ENCODE data around the gene KRTAP5-5.

KRTAP5-5 gene

DNA sequence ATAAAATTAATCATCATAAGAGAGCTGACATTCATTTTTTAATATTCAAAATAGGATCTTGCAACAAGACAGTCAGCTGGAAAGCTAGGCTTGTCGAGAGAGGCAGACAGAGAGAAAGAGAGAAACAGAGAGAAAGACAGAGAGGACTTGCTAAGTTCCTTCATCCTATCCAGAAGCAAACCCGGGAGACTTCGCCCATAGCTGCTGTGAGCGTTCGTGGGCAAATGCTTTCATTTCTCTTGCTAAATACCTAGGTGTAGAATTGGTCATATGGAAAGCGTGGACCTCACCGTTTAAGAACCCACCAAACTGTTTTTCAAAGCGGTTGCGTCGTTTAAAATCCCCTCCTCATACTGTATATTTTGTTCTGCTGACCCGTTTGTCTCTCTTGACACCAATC lies 42.1 kb downstream of the KRTAP5-5 start:
- H3K27ac ChIP-seq: no peak overlapping the region

DNA sequence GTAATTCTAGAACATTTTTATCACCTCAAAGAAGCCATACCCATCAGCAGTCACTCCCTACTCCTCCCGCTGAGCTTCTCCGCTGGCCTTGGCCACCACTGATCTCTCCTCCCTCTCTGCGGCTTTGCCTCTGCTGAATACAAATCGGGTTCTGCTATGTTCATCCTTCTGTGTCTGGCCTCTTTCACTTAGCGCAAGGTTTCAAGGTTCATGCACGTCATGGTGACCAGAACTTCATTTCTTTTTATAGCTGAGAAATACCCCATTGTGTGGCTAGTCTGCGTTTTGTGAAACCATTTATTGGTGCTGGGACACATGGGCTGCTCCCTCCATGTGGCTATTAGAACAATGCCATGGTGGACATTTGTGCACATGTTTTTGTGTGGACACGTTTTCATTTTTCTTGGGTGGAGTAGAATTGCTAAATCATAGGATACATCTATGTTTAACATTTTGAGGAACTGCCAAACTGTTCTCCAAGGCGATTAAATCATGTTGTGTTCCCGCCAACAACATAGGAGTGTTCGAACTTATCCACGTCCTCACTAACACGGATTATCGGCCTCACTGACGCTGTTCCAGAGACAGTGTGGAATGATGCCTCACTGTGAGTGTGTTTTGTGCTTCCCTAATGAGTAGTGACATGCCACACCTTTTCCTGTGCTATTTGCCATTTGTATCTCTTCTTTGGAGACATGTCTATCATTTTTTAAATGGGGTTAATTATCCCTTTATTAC lies 43.2 kb downstream of the KRTAP5-5 start:
- H3K4me3 ChIP-seq: no peak overlapping the region
- H3K27ac ChIP-seq: no peak overlapping the region

More for the DNA sequence above, 42.1 kb downstream of the KRTAP5-5 start:
- no peak overlapping the region for H3K4me3 ChIP-seq

DNA sequence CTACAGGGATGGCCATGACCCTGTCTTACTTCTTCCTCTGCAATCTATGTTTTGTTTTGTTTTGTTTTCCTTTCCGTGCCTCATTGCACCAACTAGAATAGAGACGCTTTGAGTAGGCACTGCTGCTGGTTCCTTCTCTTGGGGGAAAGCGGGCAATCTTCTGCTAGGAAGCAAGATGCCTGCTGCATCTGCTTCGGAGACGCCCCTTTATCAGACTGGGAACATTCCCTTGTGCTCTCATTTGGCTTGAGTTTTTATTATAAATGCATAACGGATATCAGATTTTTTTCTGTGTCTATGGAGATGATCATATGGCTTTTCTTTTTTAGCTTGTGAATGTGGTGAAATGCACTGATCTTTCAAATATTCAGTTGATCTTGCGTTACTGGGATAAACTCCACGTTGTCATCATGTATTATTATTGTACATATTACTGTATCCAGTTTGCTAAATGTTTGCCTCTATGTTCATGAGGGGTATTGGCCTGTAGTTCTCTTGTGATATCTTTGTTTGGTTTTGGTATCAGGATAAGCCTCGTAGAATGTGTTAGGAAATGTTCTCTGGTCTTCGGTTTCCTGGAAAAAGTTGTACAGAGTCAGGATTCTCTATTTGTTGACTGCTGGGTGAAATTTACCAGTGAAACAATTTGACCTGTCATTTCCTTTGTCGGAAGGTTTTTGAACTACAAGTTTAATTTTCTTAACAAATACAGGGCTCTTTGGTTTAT lies 44.0 kb downstream of the KRTAP5-5 start:
- no peak overlapping the region for H3K4me3 ChIP-seq

DNA sequence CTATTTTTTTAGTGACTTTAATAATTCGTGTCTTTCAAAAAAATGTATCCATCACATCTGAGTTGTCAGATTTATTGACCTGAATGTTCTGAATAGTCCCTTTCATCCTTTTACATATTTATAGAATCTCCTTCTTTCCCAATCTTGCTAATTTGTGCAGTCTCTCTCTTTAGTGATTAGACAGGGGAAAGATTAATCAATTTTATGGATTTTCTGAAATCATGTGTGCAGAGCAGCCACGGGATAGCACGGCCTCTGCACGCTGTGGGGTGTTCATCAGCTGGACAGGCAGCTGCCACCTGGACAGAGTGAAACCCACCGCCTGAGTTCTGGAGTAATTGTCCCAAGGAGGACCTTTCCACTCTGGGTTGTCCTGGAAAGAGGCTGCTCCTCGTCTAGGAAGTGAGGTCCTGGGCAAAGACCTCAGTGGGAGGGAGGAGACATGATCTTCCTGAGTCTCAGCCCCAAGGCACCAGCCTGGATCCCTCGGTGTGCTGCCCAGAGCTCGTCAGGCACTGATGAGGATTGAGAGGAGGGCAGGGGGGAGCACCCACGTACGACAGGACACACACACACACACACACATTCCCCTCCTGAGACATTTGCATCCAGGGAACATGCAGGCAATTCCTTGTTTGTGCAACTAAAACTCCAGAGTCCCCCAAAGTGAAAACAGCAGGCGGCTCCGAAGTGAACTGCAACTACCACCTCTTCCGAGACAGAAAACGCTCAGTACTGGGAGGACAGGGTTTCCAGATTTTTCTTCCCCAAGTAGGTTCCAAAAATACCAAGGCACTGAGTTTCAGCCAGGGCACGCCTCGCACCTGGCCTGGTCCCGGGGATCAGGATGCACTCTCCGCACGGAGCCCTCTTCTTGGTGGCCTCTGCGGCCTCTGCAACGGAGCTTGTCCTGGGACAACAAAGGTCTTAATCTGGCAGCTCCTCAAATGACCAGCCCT lies 44.9 kb downstream of the KRTAP5-5 start:
- no peak overlapping the region for H3K4me3 ChIP-seq
- no peak overlapping the region for H3K27ac ChIP-seq

More for the DNA sequence above, 44.0 kb downstream of the KRTAP5-5 start:
- H3K27ac ChIP-seq: no peak overlapping the region

DNA sequence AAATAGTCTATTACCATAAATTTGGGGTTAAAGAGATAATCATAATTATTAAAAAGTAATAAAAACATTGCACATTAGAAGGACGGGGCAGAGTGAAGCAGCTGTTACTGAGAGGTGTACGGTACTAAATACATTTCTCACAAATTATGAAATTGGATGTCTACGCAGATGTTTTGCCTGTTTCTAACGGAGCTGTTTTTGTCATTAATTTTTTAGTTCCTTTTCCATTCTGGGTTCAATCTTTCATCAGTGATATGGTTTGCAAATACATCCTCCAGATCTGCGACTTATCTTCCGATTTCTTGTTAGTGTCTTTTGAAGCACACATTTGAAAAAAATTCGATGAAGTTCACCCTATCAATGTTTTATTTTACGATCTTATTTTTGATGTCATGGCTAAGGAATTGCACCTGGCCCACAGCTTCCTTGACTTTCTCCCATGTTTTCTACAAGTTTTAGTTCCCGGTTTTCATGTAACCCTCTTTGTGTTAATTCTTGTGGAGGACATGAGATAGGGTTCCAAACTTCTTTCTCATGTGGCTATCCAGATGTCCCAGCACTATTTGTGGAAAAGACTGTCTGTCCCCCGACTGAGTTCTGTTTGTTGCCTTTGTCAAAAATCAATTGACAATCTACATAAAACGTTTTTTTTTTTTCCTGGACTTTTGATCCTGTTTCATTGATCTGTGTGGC lies 46.1 kb downstream of the KRTAP5-5 start:
- Histone ChIP-seq H3K27ac (no peak overlapping the region), H3K4me3 (no peak overlapping the region)

DNA sequence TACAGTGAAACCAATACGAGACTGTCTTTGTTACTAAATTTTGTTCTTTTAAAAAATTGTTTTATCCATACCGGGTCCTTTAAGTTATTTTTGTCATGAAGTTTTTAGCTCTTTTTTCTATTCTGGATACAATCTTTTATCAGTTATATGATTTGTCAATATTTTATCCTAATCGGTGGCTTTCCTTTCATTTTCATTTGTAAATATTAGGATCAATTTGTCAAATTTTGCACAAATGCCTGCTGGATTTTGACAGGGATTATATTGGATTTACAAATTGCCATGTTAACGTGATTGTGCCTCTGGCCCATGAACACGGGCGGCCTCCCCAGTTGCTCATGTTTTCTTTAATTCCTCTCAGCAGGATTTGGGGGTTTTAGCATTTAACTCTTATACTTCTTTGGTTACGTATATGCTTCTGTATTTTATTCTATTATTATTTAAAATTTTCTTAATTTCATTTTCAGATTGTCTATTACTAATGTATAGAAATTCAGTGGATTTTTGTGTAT lies 46.7 kb downstream of the KRTAP5-5 start:
- Histone ChIP-seq H3K4me3 (no peak overlapping the region), H3K27ac (no peak overlapping the region)

DNA sequence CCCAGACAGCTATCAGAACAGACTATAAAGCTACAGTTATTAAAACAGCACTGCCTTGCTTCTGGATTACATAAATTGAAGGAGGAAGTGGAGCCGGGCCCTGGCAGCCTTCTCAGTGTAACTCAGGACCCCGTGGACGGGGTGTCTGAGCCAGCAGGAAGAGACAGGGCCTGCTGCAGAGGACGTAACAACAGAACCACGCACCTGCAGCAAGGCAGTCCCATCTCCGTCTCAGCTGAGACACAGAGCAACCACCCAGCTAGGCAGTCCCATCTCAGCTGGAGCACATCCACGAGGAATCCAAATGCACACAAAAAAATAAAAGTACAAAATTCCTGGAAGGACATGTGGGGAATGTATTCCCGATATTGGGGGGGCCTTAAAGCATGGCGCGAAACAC lies 50.3 kb downstream of the KRTAP5-5 start:
- Histone ChIP-seq H3K27ac (no peak overlapping the region), H3K4me3 (no peak overlapping the region)
